SK-N-SH (cell line): ENCODE measurements around the gene SLX4IP.

ENCODE experiments used
- CTCF ChIP-seq: fragments of 200-600 bp; sonication (generic); IDR thresholded peaks from 2 replicates; pipeline ENCODE4 v1.6.1; 2017; ENCODE audit warnings: antibody characterized with exemption, mild to moderate bottlenecking, moderate library complexity
- GATA2 ChIP-seq: sonication (generic); formaldehyde crosslinking; IDR thresholded peaks from 2 replicates; pipeline ENCODE4 v1.5.0; 2020; ENCODE audit warnings: mild to moderate bottlenecking, missing genetic modification reagents
- IRF3 ChIP-seq: fragments of 150-350 bp; IDR thresholded peaks from 2 replicates; pipeline ENCODE4 v1.6.1; 2016; ENCODE audit warnings: mild to moderate bottlenecking, low read depth, low read length
- MXI1 ChIP-seq: IDR thresholded peaks from 2 replicates; pipeline ENCODE4 v1.6.1; 2012; ENCODE audit warnings: mild to moderate bottlenecking, low read depth, low read length, improper control_type of control experiment
- NRF1 ChIP-seq: IDR thresholded peaks from 2 replicates; pipeline ENCODE4 v1.6.1; 2012; ENCODE audit warnings: low read depth, mild to moderate bottlenecking, low read length
- POLR2AphosphoS5 ChIP-seq: IDR thresholded peaks from 2 replicates; pipeline ENCODE4 v1.6.1; 2012; ENCODE audit warnings: low read depth, low read length
- RAD21 ChIP-seq: IDR thresholded peaks from 2 replicates; pipeline ENCODE4 v1.6.1; 2012; ENCODE audit warnings: mild to moderate bottlenecking, low read length
- RXRA ChIP-seq: IDR thresholded peaks from 2 replicates; pipeline ENCODE4 v1.4.0; 2012; ENCODE audit warnings: low read depth, mild to moderate bottlenecking, borderline replicate concordance
- SIN3A ChIP-seq: IDR thresholded peaks from 2 replicates; pipeline ENCODE4 v1.6.1; 2012; ENCODE audit warnings: low read depth, mild to moderate bottlenecking, low read length, moderate library complexity, borderline replicate concordance
- USF2 ChIP-seq: fragments of 150-350 bp; IDR thresholded peaks from 2 replicates; pipeline ENCODE4 v1.6.1; 2017; ENCODE audit warnings: antibody characterized with exemption, low read length, low read depth, borderline replicate concordance
- ZBTB33 ChIP-seq: IDR thresholded peaks from 2 replicates; pipeline ENCODE4 v1.4.0; 2012; ENCODE audit warnings: low read depth, borderline replicate concordance

GRCh38 chr20:10622657-10623418 lies 187.7 kb downstream of the SLX4IP start:
- TF ChIP-seq IRF3 (no peak), CTCF (0 out of 2 replicates have a peak, but pooled peaks have one; percentile 13), SIN3A (no peak), MXI1 (no peak), USF2 (no peak), POLR2AphosphoS5 (no peak), RXRA (no peak), ZBTB33 (no peak), RAD21 (no peak), NRF1 (no peak), GATA2 (no peak)
